ENCODE measurements around the gene SETD2. TPM values are rescaled to one million over a fixed set of nuclear protein-coding genes. Genes with fewer than 3 reads are reported as not detected.

The SETD2 gene
- total RNA-seq, 1 donor from 2014 or later, result 41.2 TPM

DNA sequence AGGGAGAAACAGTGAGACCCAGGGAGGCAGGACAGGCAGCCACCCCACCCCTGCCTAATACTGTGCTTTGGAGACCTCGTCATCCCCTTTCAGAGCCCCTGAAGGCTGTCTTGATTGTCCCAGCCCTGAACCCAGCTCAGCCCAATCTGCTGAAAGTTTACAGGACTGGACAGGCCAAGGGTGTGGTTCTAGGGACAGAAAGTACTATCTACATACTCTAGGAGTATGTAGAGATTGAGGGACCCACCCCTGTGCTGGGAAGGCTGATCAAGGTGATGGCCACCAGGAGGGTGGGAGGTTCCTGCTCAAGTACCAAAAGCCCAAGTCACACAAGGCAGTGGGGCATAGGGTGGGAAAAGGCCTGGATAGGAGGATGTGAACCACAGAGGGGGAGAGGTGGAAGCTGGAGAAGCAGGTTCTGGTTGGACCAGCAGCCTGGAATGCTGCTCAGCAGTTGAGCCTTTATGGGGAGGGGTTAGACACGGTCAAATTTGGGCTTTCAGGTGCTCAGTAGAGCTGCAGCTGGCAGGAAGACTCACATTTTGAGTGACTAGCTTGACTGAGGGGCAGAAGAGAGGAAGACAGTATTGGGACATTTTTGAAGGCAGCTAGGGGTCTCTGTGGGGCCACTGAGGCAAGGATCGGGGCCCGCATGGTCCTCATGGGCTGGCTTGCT is 177.7 kb downstream of the SETD2 start:
- H3K36me3 Mint-ChIP-seq (ENCODE audit: low read depth), result peaks cover 39% of the 10 kb centered on the region
- no peaks in the 10 kb centered on the region for H3K9me3 Mint-ChIP-seq
- intact Hi-C loops (cut with micrococcal nuclease), result loop anchor here (5.0 kb wide), 1 partner anchor 54 kb away; no protein-coding TSS in a partner anchor

DNA sequence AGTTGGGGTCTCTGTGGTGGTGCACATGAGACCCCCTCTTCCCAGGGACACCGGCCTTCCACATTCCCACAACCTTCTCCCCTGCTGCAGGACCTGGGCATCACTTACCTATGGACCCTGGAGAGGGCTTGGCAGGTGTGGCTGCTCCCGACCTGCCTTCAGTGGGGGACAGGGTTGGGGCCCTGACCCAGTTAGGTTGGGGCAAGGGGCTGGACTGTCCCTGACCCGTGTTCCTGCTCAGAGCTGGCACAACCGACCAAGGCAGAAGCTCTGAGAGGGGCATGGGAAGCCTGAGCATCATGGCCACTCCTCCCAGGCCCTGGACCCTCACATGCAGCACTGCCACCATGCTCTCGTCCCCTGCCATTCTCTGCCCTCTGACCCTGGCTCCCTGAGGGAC is 178.3 kb downstream of the SETD2 start:
- no peaks in the 10 kb centered on the region for H3K9me3 Mint-ChIP-seq
- intact Hi-C loops (cut with micrococcal nuclease), result loop anchor here (5.0 kb wide), 1 partner anchor 53 kb away; no protein-coding TSS in a partner anchor
- no peak overlapping the region for H3K4me3 Mint-ChIP-seq (ENCODE audit: low read depth)
- H3K36me3 Mint-ChIP-seq (ENCODE audit: low read depth), result peaks cover 33% of the 10 kb centered on the region
- H3K27me3 Mint-ChIP-seq (ENCODE audit: low read depth), result no peaks in the 10 kb centered on the region
- H3K4me1 Mint-ChIP-seq (ENCODE audit: low read depth), result peaks cover 71% of the 10 kb centered on the region
- no peak for DNase-seq (ENCODE audit: low spot score)
- H3K27ac Mint-ChIP-seq, result peak overlapping the region; percentile 94

More for the DNA sequence above, 177.7 kb downstream of the SETD2 start:
- no peak for DNase-seq (ENCODE audit: low spot score)
- peak overlapping the region; percentile 94 for H3K27ac Mint-ChIP-seq
- peaks cover 67% of the 10 kb centered on the region for H3K4me1 Mint-ChIP-seq (ENCODE audit: low read depth)
- H3K4me3 Mint-ChIP-seq (ENCODE audit: low read depth), result peak overlapping the region; percentile 77
- H3K27me3 Mint-ChIP-seq (ENCODE audit: low read depth), result no peaks in the 10 kb centered on the region

DNA sequence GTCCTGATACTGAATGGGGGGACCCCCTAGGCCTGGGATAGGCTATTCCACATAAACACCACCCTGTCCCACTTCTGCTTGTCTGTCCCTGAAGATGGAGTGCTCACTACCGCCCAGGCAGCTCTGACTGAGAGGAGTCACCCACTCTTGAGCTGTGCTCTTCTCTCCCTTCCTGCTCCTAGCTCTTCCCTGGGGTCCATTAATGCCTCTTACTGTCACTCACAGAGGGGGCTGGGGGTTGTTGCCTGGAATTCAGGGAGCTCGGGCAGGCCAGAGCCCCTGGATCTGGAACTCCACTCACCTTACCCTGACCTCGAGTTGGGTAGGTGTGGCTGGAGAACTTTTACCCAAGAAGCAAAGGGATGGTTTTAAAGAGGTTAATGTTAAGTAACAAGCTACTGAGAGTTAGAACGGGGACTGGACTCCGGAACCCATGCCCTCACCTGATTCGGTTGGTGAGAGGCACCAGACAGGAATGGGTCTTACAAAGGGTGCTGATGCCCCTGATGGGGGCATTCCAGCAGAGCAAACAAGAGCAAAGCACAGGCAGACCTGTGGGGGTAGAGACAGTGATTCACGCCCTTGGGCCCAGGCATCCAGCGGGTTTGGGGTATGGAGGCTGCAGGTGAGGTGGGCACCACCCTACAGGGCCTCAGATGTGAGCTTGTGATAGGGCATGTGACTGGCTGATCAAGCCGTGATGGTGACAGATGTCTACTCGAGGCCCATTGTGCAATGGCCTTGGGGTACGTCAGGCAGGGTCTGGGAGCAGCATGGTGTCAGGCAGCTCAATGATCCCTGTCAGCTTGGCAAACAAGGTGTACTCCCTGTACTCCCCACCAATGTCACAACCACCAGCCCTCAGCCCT is 179.1 kb downstream of the SETD2 start:
- H3K36me3 Mint-ChIP-seq (ENCODE audit: low read depth), result peaks cover 25% of the 10 kb centered on the region
- H3K27me3 Mint-ChIP-seq (ENCODE audit: low read depth), result no peaks in the 10 kb centered on the region
- intact Hi-C loops (cut with micrococcal nuclease), result loop anchor here (5.0 kb wide), 1 partner anchor 53 kb away; no protein-coding TSS in a partner anchor
- peaks cover 66% of the 10 kb centered on the region for H3K4me1 Mint-ChIP-seq (ENCODE audit: low read depth)
- DNase-seq (ENCODE audit: low spot score), result no peak
- H3K9me3 Mint-ChIP-seq, result no peaks in the 10 kb centered on the region
- peak overlapping the region; percentile 63 for H3K27ac Mint-ChIP-seq
- no peak overlapping the region for H3K4me3 Mint-ChIP-seq (ENCODE audit: low read depth)

- H3K9me3 Mint-ChIP-seq, result no peaks in the 10 kb centered on the region
- peaks cover 54% of the 10 kb centered on the region for H3K4me1 Mint-ChIP-seq (ENCODE audit: low read depth)
- peaks cover 12% of the 10 kb centered on the region for H3K36me3 Mint-ChIP-seq (ENCODE audit: low read depth)
- no peak overlapping the region for H3K4me3 Mint-ChIP-seq (ENCODE audit: low read depth)
- DNase-seq (ENCODE audit: low spot score), result no peak
- no peaks in the 10 kb centered on the region for H3K27me3 Mint-ChIP-seq (ENCODE audit: low read depth)
- intact Hi-C loops (cut with micrococcal nuclease), result no loop called here
- H3K27ac Mint-ChIP-seq, result peak overlapping the region; percentile 67
Observed at GRCh38 chr3:46982546-46982945, 181.4 kb downstream of the SETD2 start.

GRCh38 chr3:46981932-46982471 is 181.9 kb downstream of the SETD2 start:
- Mint-ChIP-seq H3K27me3 (ENCODE audit: low read depth) (no peaks in the 10 kb centered on the region), H3K9me3 (no peaks in the 10 kb centered on the region), H3K36me3 (ENCODE audit: low read depth) (peaks cover 12% of the 10 kb centered on the region), H3K4me1 (ENCODE audit: low read depth) (peaks cover 52% of the 10 kb centered on the region), H3K27ac (no peak overlapping the region), H3K4me3 (ENCODE audit: low read depth) (peak overlapping the region; percentile 48)
- intact Hi-C loops (cut with micrococcal nuclease), result no loop called here
- no peak for DNase-seq (ENCODE audit: low spot score)

GRCh38 chr3:46979958-46980497 is 183.9 kb downstream of the SETD2 start:
- Mint-ChIP-seq H3K36me3 (ENCODE audit: low read depth) (peaks cover 19% of the 10 kb centered on the region), H3K27me3 (ENCODE audit: low read depth) (no peaks in the 10 kb centered on the region), H3K9me3 (no peaks in the 10 kb centered on the region), H3K27ac (peak overlapping the region; percentile 58), H3K4me3 (ENCODE audit: low read depth) (peak overlapping the region; percentile 86), H3K4me1 (ENCODE audit: low read depth) (peaks cover 37% of the 10 kb centered on the region)
- DNase-seq (ENCODE audit: low spot score), result no peak
- intact Hi-C loops (cut with micrococcal nuclease), result loop anchor here (1.0 to 5.0 kb wide), 3 partner anchors 7 to 1107 kb away; partner anchors contain the start of gene SETD2

DNA sequence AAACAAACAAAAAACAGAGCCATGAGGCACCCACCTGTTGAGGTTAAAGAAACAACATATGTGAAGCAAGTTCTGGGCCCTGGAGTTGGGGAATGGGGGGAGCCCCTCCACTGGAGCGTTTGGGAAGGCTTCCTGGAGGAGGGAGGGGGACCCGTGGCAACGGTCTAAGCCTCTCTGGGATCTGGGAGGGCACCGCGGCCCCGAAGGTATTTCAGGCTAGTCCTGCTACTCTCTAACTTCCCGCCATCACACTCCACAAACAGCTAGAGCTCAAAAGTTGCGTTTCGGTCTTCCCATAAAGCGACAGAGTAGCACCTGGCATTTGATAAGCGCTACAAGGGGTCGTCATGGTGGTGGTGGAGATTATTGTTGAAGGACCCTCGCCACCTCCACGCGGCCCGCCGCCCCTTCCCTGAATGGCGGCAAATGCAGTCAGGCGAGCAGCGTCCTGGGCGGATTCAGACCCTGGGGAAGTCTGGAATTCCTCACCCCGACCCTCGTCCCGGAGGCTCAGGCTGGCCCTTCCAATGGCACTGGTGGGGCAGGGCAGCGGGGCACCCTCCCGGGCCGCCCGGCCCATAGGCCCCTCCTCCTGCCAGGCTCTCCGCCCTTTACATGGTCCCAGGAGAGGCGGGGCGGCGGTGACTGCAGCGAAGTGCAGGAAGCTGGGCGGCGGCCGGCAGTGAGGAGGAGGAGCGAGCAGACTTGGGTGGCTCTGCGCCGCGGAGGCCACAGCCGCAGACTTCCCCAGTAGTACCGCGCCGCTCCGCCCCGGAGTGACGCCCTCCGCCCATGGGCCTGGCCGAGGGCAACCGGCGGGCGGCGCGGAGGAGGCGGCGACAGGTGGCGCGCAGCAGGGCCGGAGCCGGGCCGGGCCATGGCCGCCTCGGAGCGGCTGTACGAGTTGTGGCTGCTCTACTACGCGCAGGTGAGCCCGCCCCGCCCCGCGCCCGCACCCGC is 184.6 kb downstream of the SETD2 start, which contains the start of gene NBEAL2:
Gene NBEAL2 (plus strand): TSS at position 682 of the 960 bp plus-strand sequence. CDS start 196 bp downstream, at position 878.
- peaks cover 19% of the 10 kb centered on the region for H3K36me3 Mint-ChIP-seq (ENCODE audit: low read depth)
- no peaks in the 10 kb centered on the region for H3K27me3 Mint-ChIP-seq (ENCODE audit: low read depth)
- peak within 1 kb of the TSS; percentile 86 for H3K4me3 Mint-ChIP-seq (ENCODE audit: low read depth)
- intact Hi-C loops (cut with micrococcal nuclease), result loop anchor here (1.0 to 5.0 kb wide), 3 partner anchors 8 to 1108 kb away; partner anchors contain the start of gene SETD2
- peak within 1 kb of the TSS; percentile 78 for H3K27ac Mint-ChIP-seq
- H3K9me3 Mint-ChIP-seq, result no peaks in the 10 kb centered on the region
- peaks cover 38% of the 10 kb centered on the region for H3K4me1 Mint-ChIP-seq (ENCODE audit: low read depth)
- peak; percentile 96 for DNase-seq (ENCODE audit: low spot score)

- peaks cover 25% of the 10 kb centered on the region for H3K36me3 Mint-ChIP-seq (ENCODE audit: low read depth)
- H3K4me3 Mint-ChIP-seq (ENCODE audit: low read depth), result peak overlapping the region; percentile 97
- H3K4me1 Mint-ChIP-seq (ENCODE audit: low read depth), result peaks cover 39% of the 10 kb centered on the region
- no peaks in the 10 kb centered on the region for H3K9me3 Mint-ChIP-seq
- no peaks in the 10 kb centered on the region for H3K27me3 Mint-ChIP-seq (ENCODE audit: low read depth)
- H3K27ac Mint-ChIP-seq, result peak overlapping the region; percentile 90
- intact Hi-C loops (cut with micrococcal nuclease), result loop anchor here (5.0 kb wide), 2 partner anchors 184 to 1109 kb away; partner anchors contain the start of gene SETD2
- no peak for DNase-seq (ENCODE audit: low spot score)
Observed at GRCh38 chr3:46978381-46978780, 185.5 kb downstream of the SETD2 start.

- Mint-ChIP-seq H3K4me3 (ENCODE audit: low read depth) (peak overlapping the region; percentile 97), H3K9me3 (no peaks in the 10 kb centered on the region), H3K27me3 (ENCODE audit: low read depth) (no peaks in the 10 kb centered on the region), H3K36me3 (ENCODE audit: low read depth) (peaks cover 26% of the 10 kb centered on the region), H3K27ac (peak overlapping the region; percentile 90), H3K4me1 (ENCODE audit: low read depth) (peaks cover 39% of the 10 kb centered on the region)
- intact Hi-C loops (cut with micrococcal nuclease), result loop anchor here (2.0 to 5.0 kb wide), 3 partner anchors 41 to 1109 kb away; partner anchors contain the start of gene SETD2
- no peak for DNase-seq (ENCODE audit: low spot score)
Observed at GRCh38 chr3:46977811-46978195, 186.1 kb downstream of the SETD2 start.

GRCh38 chr3:46976326-46977190 is 187.4 kb downstream of the SETD2 start, which contains the start of gene CCDC12:
Gene CCDC12, minus strand, starts transcription at chr3:46976745. Its CDS starts 13 bp downstream, at chr3:46976732.
- peaks cover 33% of the 10 kb centered on the region for H3K36me3 Mint-ChIP-seq (ENCODE audit: low read depth)
- H3K4me1 Mint-ChIP-seq (ENCODE audit: low read depth), result peaks cover 44% of the 10 kb centered on the region
- no peaks in the 10 kb centered on the region for H3K27me3 Mint-ChIP-seq (ENCODE audit: low read depth)
- no peaks in the 10 kb centered on the region for H3K9me3 Mint-ChIP-seq
- peak within 1 kb of the TSS; percentile 97 for H3K4me3 Mint-ChIP-seq (ENCODE audit: low read depth)
- DNase-seq (ENCODE audit: low spot score), result peak; percentile 94
- intact Hi-C loops (cut with micrococcal nuclease), result loop anchor here (1.0 to 5.0 kb wide), 5 partner anchors 17 to 1111 kb away; partner anchors contain the start of genes KIF9, KLHL18 and SETD2
- peak within 1 kb of the TSS; percentile 98 for H3K27ac Mint-ChIP-seq

All from activated T-helper 2 cell treated with anti-CD3 and anti-CD28 coated beads, Interferon-gamma antibody, Interleukin-2, Interleukin-4, amounts not matched to agents 10 μg/mL and 5 μg/mL and 100 μg/mL, durations not matched to agents 14 hours and 24 hours and 36 hours (primary cell).